ENCODE results near the gene WDR11. TPM values are rescaled to one million over a fixed set of nuclear protein-coding genes. Genes with fewer than 3 reads are reported as not detected.

WDR11 gene
- total RNA-seq, 1 experiment from 2014 or later = 48.7 TPM

- Histone ChIP-seq H3K9me3 (ENCODE audit: control insufficient read depth, low read depth, low read length) (no peaks in the 10 kb centered on the region), H2AK5ac (ENCODE audit: insufficient read length, low read length) (no peak overlapping the region), H3K4me1 (ENCODE audit: insufficient read depth, low read length) (no peaks in the 10 kb centered on the region), H3K23me2 (ENCODE audit: insufficient read length, low read depth, low read length, poor library complexity, severe bottlenecking) (no peaks in the 10 kb centered on the region), H3K23ac (ENCODE audit: insufficient read length, low read depth, low read length) (no peak overlapping the region), H3K4ac (ENCODE audit: low read depth, low read length) (no peak overlapping the region), H3K79me1 (ENCODE audit: insufficient read depth, low read depth, low read length, poor library complexity, severe bottlenecking) (no peaks in the 10 kb centered on the region), H4K8ac (replicated peaks; ENCODE audit: insufficient read length, low read depth, low read length) (no peak overlapping the region), H3K27me3 (ENCODE audit: insufficient read depth, low read length) (no peaks in the 10 kb centered on the region), H3K27ac (ENCODE audit: insufficient read length, low read depth, low read length) (no peak overlapping the region), H3K56ac (ENCODE audit: insufficient read length, low read depth, low read length) (no peak overlapping the region), H3T11ph (ENCODE audit: low read length) (no peak overlapping the region), H4K20me1 (ENCODE audit: control insufficient read depth, insufficient read depth, insufficient read length) (no peaks in the 10 kb centered on the region), H2BK15ac (ENCODE audit: low read depth, low read length) (no peak overlapping the region), H3K9ac (ENCODE audit: extremely low read depth, insufficient read length, low read length) (no peak overlapping the region), H2BK12ac (ENCODE audit: insufficient read length, low read depth, low read length) (no peak overlapping the region), H4K5ac (ENCODE audit: insufficient read length, low read depth, low read length) (no peak overlapping the region), H2BK5ac (ENCODE audit: insufficient read length, low read length) (no peak overlapping the region), H2AFZ (ENCODE audit: low read length) (no peak overlapping the region), H3K4me2 (ENCODE audit: insufficient read depth, insufficient read length, low read length) (no peak overlapping the region), H3K18ac (ENCODE audit: insufficient read length, low read depth, low read length) (no peak overlapping the region), H4K91ac (ENCODE audit: insufficient read length, low read depth, low read length) (no peak overlapping the region), H3K14ac (ENCODE audit: insufficient read depth, low read length) (no peak overlapping the region), H2BK120ac (ENCODE audit: low read depth, low read length, poor library complexity, severe bottlenecking) (no peak overlapping the region), H2BK20ac (ENCODE audit: low read depth, low read length, poor library complexity, severe bottlenecking) (no peak overlapping the region), H3K79me2 (ENCODE audit: insufficient read depth, low read length) (no peaks in the 10 kb centered on the region)
- Mint-ChIP-seq H3K4me3 (no peak overlapping the region), H3K36me3 (ENCODE audit: insufficient read depth in 1 of 3, low read depth in 3 of 3) (no peaks in the 10 kb centered on the region; a peak in 1 of 7 replicates), H3K27ac (no peak overlapping the region), H3K4me1 (peaks cover 4 to 7% of the 10 kb centered on the region in 2 experiments; a peak in 1 of 4 replicates), H3K27me3 (ENCODE audit: low read depth) (peaks cover 5% of the 10 kb centered on the region; the same call in 1 of the 2 replicates), H3K9me3 (no peaks in the 10 kb centered on the region; a peak in 1 of 5 replicates)
- no peak for DNase-seq
- WGBS (ENCODE audit: extremely low coverage, insufficient read length, low lambda C conversion rate) = no CpG with 5 or more reads among the region's 7 CpGs
- no peak for TF ChIP-seq CTCF (conservative IDR thresholded peaks at IDR 0.05)
Measured at GRCh38 chr10:120929166-120929565, 78.0 kb downstream of the WDR11 start.
